ENCODE measurements around the gene KIF20A. TPM values are rescaled to one million over a fixed set of nuclear protein-coding genes. Genes with fewer than 3 reads are reported as not detected.

KIF20A gene
- total RNA-seq, 1 experiment from 2014 or later: 67.1 TPM

DNA sequence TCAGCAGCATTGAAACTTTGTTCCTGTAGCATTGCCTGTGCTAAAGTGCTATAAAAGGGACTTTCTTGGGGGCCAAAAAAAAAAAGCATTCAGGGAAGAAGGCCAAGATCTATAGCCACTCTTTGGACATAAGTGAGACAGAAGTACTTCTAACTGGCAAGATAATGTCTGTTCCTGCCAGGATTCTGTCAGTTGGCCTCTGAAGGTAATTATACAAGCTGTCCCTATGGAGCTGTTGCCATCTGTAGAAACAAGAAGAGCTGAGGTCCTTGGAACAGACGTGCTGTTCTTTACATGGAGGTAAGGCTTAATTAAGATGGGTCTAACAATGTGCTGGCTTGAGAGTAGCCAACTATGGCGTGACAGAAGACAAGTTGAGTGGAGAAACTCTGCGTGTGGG is 9.7 kb downstream of the KIF20A start:
- Histone ChIP-seq H2BK120ac (ENCODE audit: low read depth, low read length, poor library complexity, severe bottlenecking) (no peak overlapping the region), H4K5ac (ENCODE audit: insufficient read length, low read depth, low read length) (no peak overlapping the region), H4K20me1 (ENCODE audit: control insufficient read depth, insufficient read depth, insufficient read length) (no peaks in the 10 kb centered on the region), H2BK12ac (ENCODE audit: insufficient read length, low read depth, low read length) (no peak overlapping the region), H2BK20ac (ENCODE audit: low read depth, low read length, poor library complexity, severe bottlenecking) (no peak overlapping the region), H3K23me2 (ENCODE audit: insufficient read length, low read depth, low read length, poor library complexity, severe bottlenecking) (no peaks in the 10 kb centered on the region), H3K27ac (ENCODE audit: insufficient read length, low read depth, low read length) (no peak overlapping the region), H3K14ac (ENCODE audit: insufficient read depth, low read length) (no peak overlapping the region), H3K56ac (ENCODE audit: insufficient read length, low read depth, low read length) (no peak overlapping the region), H3K4me1 (ENCODE audit: insufficient read depth, low read length) (no peaks in the 10 kb centered on the region), H3K9me3 (ENCODE audit: control insufficient read depth, low read depth, low read length) (no peaks in the 10 kb centered on the region), H3K79me1 (ENCODE audit: insufficient read depth, low read depth, low read length, poor library complexity, severe bottlenecking) (no peaks in the 10 kb centered on the region), H3K79me2 (ENCODE audit: insufficient read depth, low read length) (no peaks in the 10 kb centered on the region), H3K4ac (ENCODE audit: low read depth, low read length) (no peak overlapping the region), H2AFZ (ENCODE audit: low read length) (no peak overlapping the region), H4K8ac (replicated peaks; ENCODE audit: insufficient read length, low read depth, low read length) (no peak overlapping the region), H3K18ac (ENCODE audit: insufficient read length, low read depth, low read length) (no peak overlapping the region), H2BK15ac (ENCODE audit: low read depth, low read length) (no peak overlapping the region), H4K91ac (ENCODE audit: insufficient read length, low read depth, low read length) (no peak overlapping the region), H2AK5ac (ENCODE audit: insufficient read length, low read length) (no peak overlapping the region), H3K27me3 (ENCODE audit: insufficient read depth, low read length) (no peaks in the 10 kb centered on the region), H3T11ph (ENCODE audit: low read length) (no peak overlapping the region), H2BK5ac (ENCODE audit: insufficient read length, low read length) (no peak overlapping the region), H3K4me2 (ENCODE audit: insufficient read depth, insufficient read length, low read length) (no peak overlapping the region), H3K9ac (ENCODE audit: extremely low read depth, insufficient read length, low read length) (no peak overlapping the region), H3K23ac (ENCODE audit: insufficient read length, low read depth, low read length) (no peak overlapping the region)
- no peak overlapping the region for H3K4me3 Mint-ChIP-seq
- H3K4me1 Mint-ChIP-seq: no peaks in the 10 kb centered on the region
- DNase-seq: no peak
- no peaks in the 10 kb centered on the region for H3K27me3 Mint-ChIP-seq (ENCODE audit: low read depth)
- WGBS (ENCODE audit: extremely low coverage, insufficient read length, low lambda C conversion rate): no CpG with 5 or more reads among the region's 3 CpGs
- no peaks in the 10 kb centered on the region for H3K9me3 Mint-ChIP-seq
- TF ChIP-seq, protein P1, sequence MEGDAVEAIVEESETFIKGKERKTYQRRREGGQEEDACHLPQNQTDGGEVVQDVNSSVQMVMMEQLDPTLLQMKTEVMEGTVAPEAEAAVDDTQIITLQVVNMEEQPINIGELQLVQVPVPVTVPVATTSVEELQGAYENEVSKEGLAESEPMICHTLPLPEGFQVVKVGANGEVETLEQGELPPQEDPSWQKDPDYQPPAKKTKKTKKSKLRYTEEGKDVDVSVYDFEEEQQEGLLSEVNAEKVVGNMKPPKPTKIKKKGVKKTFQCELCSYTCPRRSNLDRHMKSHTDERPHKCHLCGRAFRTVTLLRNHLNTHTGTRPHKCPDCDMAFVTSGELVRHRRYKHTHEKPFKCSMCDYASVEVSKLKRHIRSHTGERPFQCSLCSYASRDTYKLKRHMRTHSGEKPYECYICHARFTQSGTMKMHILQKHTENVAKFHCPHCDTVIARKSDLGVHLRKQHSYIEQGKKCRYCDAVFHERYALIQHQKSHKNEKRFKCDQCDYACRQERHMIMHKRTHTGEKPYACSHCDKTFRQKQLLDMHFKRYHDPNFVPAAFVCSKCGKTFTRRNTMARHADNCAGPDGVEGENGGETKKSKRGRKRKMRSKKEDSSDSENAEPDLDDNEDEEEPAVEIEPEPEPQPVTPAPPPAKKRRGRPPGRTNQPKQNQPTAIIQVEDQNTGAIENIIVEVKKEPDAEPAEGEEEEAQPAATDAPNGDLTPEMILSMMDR (conservative IDR thresholded peaks at IDR 0.05): no peak
- peak overlapping the region in 1 of 3 experiments; percentile 61; a peak in 2 of 7 replicates for H3K27ac Mint-ChIP-seq
- H3K36me3 Mint-ChIP-seq (ENCODE audit: insufficient read depth in 1 of 3, low read depth in 3 of 3): peaks cover 42 to 88% (median 87%) of the 10 kb centered on the region in 3 experiments; a peak in 6 of 7 replicates

All from H9 (cell line).